Measurements from ENCODE around the gene RBFOX1. TPM values are rescaled to one million over a fixed set of nuclear protein-coding genes. Genes with fewer than 3 reads are reported as not detected.

Gene RBFOX1
- total RNA-seq, 1 donor from 2014 or later = 4.0 TPM

DNA sequence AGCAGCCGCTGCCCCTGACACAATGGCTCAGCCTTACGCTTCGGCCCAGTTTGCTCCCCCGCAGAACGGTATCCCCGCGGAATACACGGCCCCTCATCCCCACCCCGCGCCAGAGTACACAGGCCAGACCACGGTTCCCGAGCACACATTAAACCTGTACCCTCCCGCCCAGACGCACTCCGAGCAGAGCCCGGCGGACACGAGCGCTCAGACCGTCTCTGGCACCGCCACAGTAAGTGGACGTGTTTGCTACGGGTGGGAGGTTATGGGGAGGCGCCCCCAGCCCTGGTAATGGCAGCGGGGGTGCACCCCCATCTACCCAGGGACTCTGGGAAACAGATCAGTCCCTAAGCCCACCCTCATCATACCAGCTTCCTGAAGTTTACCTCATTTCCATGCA lies 185.5 kb downstream of the RBFOX1 start:
- DNase-seq (ENCODE audit: low spot score) = no peak

DNA sequence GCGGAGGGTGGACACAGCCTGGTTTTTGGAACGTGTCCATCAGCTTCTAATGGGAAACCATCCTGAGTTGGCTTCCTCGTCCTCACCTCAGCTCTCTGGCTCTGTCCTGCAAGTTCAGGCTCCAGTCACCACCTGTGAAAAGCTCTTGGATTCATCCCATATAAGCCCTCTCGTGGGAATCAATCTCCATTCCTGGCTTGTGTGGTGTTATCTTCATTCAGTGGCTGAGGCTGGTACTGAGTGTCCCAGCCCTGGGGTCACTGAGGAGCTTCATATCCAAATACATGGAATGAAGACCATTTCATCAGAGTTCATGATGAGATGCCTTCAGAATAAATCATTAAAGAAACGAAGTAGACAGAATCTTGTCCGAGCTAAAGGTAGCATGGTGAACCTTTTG lies 189.2 kb downstream of the RBFOX1 start:
- DNase-seq (ENCODE audit: low spot score) = no peak

DNA sequence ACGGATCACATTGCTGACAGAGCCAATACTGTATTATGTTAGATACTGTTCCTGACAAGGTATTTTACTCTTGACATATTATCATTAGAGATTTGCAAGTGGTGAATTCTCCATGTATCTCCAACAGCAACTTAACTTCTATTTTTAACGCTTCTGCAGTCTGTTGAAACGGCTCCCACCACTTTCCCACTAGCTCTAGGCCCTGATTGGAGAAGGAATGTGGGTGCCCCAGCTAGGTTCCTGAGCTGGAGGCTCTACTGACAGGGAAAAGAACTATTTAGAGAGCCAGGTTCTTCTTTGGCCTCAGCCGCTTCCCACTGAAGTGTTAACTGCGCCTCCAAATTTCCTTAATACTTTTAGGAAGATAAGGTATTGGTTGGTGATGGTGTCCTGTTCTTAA lies 191.8 kb downstream of the RBFOX1 start:
- no peak for DNase-seq (ENCODE audit: low spot score)

DNA sequence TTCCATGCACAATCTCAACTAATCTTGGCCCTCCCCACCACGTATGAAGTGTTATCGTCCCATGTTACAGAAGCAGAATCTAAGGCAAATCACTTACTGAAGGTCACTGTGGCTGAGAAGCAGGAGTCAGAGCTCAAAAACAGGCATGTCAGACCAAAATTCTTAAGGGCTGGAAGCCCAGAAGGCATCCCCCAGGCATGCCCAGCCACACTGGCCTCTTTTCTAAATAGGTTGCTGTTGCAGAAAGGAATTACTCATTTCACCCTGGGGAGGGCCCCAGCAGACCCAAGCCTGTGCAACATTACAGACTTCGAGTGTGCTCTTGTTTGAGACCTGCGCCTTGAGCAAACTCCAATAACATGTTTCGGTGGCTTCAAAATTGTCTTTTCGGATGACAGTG lies 194.1 kb downstream of the RBFOX1 start:
- no peak for DNase-seq (ENCODE audit: low spot score)

DNA sequence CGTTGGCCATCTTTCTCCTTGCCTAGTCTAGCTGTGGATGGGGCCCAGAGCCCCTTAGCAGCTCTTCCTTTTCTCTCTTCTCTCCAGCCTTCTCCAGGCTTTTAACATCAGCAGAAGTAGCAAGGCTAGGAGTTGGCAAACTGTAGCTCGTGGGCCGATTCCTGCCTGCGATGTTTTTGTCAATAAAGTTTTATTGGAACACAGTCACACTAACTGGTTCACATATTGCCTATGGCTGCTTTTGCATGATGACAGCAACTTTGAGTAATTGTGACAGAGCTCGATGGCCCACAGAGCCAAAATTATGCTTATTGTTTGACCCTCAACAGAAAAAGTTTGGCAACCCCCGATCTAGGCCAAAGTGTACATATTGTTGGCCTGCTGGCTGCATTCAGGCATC lies 199.9 kb downstream of the RBFOX1 start:
- DNase-seq (ENCODE audit: low spot score) = no peak

DNA sequence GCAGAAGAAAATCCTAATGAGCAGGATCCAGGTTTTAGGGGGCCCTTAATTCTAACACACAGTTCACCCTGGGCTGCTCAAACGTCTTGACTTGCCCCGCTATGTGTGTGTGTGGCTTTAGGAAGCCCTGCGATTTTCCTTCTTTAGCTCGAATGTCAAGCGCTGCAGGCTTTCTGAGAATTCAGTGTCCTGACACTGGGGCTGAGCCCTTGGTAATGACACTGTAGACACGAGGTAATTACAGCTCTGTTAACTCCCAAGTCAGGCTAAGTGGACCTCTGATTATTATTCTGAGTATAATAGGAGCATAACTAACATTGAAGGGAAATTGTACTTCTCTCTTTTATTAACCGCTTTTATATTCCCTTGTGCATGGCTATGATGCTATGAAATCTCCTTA lies 202.1 kb downstream of the RBFOX1 start:
- DNase-seq (ENCODE audit: low spot score) = no peak

DNA sequence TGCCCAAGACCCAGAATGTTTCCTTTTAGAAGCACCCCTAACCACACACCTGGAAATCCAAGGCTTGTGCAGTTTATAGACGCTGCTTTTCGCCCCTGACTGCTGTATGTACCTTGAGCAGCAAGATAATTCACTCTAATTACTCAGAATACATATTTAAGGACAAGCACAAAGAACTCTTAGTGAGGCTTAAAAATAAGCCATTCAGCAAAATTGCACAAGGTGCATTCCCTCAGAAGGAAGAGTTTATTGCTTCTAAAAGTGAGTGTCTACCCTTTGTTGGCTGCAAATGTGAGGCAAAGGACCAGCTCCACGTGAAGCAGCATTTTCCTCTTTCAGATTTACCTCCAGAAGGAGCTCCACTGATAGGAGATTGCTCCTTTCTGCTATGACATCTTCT lies 208.4 kb downstream of the RBFOX1 start:
- DNase-seq (ENCODE audit: low spot score) = no peak

DNA sequence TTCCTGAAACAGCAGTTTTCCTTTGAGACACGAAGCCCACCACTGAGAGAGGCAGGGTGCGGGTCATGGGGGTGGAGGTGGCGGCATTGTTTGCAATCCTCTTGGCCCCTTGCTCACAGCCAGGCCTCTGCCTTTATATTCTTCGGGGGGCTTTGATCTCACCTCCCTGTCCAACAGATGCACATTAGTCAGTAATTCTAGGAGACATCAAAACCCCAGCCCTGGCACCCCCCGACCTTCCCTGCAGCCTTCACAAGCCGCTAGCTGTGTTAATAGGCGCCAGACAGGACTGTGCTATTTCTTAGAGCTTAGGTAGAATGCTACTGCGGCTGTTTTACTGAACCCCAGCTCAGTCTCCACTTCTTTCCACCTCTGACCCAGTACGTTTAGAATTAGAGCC lies 212.6 kb downstream of the RBFOX1 start:
- no peak for DNase-seq (ENCODE audit: low spot score)

DNA sequence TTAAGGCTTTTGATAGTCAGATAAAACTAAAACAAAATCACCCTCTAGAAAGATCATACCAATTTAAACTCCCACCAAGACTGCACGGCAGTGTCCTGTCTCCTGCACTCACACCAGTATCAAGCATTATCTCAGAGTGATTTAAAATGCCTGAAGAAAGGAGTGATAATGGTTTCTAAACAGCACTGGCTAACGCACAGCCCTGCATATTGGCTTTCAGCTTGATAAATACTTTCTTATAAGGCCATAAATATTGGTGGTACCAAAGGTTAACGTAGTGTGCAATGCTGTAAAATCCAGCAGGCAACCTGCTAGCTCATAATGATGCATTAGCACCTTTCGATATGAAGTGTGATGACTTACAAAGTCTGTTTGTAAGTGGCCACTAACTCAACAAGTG lies 214.3 kb downstream of the RBFOX1 start:
- no peak for DNase-seq (ENCODE audit: low spot score)

DNA sequence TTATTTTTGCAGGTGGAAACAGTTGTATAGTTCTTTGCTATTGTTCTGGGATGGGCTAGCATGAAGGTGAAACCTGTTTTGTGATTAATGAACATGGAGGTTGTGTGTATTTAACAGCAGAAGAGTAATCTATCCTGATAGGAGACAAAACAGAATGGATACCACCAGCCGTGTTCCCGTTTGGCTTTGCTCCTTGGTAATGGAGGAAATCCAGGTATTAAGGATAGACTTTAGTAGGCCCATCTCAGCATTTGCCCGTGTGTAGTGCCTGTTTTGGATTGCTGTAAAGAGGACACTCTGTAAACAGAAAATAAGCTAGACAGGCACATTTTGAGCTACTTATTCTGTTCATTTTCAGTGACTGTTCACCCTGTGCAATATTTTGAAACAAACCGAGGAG lies 215.1 kb downstream of the RBFOX1 start:
- no peak for DNase-seq (ENCODE audit: low spot score)

DNA sequence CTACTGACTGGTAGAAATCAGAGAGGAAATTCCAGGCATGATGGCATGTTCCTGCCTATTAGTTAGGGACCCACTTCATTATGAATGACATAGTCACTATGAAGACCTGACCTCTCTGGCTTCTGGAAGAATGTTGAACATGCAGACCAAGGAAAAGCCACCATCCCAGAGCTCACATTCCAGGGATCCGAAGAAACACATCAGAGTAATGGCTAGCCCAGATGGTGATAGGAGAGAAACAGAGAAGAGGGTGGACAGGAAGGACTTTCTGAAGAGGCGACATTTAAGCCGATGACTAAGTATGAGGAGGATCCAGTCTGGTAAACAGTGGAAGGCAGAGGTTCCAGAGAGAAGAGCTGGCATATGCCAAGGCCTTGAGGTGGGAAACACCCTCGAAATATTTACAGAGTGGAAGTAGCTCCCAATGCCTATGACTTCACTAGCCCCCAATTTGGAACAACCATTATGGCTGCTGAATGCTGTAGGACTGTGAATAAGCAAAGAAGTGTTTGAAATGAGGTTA lies 216.2 kb downstream of the RBFOX1 start:
- no peak for DNase-seq (ENCODE audit: low spot score)

DNA sequence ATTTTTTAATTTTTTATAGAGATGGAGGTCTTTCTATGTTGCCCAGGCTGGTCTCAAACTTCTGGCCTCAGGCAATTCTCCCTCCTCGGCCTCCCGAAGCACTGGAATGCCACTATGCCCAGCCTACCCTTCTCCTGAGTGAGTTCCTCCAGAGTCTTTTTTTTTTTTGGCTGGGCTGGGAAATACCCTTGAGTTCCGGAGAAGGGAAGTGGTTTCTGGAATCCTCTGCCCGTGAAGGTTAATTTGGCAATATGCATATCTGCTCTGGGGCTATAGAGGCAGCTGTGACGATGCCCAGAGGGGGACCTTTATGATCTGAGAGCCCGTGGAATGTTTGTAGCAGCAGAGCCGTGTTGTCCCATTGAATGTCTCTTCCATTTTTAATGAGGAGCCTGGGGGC lies 217.5 kb downstream of the RBFOX1 start:
- no peak for DNase-seq (ENCODE audit: low spot score)

DNA sequence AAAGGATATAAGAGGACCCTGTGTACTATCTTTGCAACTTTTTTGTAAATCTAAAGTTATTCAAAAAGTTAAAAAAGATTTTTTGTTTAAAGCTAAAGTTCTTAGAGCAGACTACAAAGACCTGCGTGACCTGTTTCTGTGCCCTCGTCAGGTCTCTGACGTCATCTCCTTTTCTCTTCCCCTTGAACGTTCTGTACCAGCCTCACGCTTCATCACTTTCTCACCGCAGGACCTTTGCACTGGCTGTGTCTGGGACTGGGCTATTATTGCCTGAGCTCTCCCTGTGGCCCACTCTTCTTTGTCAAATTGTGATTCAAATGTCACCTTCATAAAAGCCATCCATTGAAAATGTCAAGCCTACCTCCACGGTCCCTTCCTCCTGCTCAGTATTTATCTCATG lies 222.8 kb downstream of the RBFOX1 start:
- no peak for DNase-seq (ENCODE audit: low spot score)

DNA sequence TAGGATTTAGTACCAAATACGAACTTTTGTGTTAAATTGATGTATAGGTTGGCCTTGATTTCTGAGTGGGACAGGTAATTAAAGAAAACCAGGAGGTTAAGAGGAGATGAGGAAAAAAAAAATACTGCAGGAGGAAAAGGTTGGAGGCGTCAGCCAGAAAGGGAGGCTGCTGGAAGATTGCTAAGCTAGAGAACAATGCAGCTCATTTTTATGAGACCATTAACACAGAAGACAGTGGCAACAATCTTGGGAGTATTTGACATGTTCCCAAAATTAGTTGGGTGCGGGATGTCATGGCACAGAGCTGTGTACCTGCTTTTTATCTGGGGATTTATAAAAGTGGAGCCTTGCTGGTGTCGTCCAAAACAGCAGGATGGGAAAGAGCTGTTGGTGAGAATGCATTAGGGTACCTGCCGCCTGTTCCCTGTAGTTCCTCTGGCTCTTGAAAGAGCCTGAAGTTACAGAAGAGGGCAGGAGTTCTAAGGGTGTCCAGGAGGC lies 229.3 kb downstream of the RBFOX1 start:
- no peak for DNase-seq (ENCODE audit: low spot score)

DNA sequence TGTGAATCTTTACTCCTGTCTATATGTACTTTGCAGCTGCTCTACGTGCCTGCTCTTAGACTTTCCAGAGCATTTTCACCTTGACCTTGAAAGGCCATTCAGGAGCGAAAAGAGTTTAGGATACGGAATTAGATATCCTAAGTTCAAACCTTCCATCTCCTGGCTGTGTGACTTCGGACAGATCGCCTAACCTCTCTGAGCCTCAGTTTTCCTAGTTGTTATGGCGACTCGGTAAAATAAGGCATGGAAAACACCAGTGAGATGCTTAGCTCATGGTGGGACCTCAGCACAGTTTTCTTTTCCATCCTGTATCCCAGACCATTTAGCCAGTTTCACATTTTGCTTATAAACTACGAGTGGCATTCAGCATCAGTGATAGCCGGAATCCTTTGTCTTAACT lies 233.7 kb downstream of the RBFOX1 start:
- DNase-seq (ENCODE audit: low spot score) = no peak

DNA sequence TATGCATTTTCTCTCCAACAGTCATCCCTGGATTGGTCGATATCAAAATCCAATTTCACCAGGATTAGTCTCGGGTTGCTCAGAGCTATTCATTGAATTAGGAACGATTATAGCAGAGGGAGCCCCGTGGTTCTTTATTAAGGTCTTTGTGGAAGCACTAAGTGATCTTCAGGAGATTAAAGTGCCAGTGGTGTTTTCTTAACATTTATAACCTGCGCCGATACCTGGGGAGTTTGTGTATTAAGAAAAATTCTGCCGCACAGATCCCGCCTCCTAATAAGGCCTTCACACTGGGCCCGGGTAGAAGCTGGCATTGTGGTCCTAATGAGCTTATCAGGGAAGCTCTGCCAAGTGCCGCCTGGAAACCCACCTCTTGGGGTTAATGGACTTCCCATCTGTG lies 238.7 kb downstream of the RBFOX1 start:
- DNase-seq (ENCODE audit: low spot score) = no peak

DNA sequence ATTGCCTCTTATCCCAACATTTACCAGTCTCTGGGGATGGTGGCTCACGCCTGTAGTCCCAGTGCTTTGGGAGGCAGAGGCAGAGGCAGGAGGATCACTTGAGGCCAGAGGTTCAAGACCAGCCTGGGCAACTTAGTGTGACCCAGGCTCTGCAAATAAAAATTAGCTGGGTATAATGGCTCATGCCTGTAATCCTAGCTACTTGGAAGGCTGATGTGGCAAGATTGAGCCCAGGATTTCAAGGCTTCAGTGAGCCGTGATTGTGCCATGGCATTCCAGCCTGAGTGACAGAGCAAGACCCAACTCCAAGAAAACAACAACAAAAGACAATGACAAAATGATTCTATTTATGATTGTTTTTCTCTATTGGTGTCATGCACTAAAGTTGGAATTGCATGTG lies 244.9 kb downstream of the RBFOX1 start:
- no peak for DNase-seq (ENCODE audit: low spot score)

DNA sequence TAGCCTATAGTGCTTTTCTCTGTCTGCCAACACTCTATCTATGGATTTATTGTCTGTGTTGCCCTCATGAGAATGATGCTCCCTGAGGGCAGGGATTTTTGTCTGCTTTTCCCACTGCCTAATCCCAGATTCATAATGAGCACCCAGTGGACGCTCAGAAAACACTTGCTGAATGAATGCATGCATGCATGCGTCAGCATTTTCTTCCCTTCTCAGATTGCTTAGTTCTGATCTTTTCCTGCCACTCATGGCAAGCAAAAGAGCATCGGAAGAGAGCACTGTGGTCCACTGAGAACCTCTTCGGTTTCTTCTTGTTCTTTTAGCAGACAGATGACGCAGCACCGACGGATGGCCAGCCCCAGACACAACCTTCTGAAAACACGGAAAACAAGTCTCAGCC lies 246.8 kb downstream of the RBFOX1 start:
- no peak for DNase-seq (ENCODE audit: low spot score)

DNA sequence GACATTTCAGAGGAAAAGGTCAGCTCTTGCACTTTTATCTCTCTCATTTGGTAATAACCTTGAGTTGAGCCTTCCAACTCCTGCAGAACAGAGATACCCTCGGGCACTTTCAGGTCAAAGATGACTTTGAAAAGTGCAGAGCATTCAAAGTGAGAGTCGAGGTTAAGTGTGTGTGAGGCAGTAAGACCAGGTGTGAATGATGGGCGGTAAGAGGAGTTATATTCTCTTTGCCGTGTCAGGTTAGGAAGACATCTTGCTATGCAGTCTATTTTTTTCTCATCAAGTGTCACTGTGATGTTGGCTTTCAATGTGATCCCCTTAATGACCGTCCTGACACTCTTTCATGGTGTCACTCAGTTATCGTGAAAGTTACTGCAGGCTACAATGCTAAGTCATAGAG lies 248.5 kb downstream of the RBFOX1 start:
- no peak for DNase-seq (ENCODE audit: low spot score)

DNA sequence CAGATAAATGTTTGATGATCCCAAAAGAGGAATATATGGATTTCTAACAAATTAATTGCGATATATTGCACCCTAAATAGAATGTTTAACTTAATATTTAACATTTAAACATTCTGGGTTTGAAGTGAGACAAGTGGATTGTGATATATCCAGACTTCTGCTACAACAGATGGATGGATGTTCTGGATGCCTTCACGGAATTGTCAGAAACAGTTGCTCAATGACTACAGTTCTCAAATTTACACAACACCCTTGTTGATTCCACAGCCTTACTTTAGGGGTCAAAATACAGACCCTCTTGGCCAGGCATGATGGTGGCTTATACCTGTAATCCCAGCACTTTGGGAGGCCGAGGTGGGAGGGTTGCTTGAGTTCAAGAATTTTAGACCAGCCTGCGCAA lies 250.8 kb downstream of the RBFOX1 start:
- no peak for DNase-seq (ENCODE audit: low spot score)

DNA sequence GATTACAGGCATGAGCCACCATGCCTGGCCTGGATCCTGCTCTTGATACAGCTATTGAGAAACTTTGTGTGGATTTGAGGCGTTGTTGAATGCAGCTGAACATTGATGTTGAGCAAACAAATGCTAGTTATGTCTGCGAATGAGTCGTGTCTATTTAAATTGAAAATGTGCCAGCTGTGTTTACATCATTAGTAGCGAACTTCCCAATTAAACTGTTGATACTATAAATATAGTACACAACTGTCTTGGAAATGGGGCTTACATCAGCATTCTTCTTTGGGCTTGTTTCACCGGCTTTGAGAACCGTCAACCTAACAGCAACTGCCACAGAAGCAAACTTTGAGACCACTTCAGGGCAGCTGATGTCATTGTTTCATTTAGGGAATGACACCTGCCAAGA lies 251.9 kb downstream of the RBFOX1 start:
- no peak for DNase-seq (ENCODE audit: low spot score)

DNA sequence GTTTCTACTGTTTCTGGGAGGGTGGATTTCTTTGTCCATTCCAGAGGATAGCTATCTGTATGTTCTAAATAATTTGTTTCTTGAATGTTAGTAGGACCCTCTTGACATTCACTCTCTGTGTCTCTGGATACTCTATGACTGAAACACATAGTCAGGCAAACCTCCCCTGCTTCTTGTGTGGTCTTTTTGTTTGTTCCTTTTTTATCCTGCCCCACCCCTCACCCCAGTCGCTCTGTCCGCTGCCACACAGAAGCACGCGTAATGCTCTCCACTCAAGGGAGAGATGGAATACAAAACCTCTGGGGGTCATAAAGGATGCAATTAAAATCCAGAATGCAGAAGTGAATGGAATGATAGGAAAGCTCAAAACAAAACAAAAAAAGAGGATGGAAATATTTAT lies 253.1 kb downstream of the RBFOX1 start:
- no peak for DNase-seq (ENCODE audit: low spot score)

DNA sequence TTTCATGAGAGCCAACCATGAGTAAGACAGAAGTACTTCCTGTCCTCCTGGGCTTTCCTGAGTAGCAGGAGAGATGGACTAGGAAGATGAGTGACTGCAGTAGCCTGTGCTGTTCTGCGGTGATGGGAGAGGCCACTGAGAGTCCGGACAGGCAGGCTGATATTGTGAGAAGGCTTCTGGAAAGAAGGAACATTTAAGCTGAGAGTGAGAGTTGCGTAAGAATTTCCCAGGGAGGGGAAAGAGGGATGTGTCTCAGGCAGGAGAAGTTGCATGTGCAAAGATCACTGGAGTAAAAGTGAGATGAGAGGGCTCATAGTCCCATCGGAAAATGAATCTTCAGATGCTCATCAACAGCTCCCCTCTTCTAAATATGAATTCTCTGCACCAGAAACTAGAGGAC lies 258.3 kb downstream of the RBFOX1 start:
- no peak for DNase-seq (ENCODE audit: low spot score)

DNA sequence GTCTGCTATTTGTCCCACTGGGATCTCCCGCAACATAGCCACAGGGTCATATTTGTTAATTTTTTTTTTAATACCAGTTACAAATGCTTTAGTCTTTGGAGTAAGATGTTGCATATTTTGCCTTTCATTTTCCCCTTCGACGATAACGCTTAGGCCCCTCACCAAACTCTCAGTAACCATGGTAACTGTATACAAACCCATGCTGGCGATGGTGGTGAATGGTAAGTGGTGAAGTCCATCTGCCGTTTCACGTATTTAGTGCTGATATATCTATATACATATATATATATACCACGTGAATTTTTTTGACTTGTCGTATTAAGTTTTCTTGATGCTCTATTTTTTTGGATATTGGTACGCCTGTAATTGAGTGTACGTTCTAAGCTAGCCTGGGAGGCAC lies 263.7 kb downstream of the RBFOX1 start:
- no peak for DNase-seq (ENCODE audit: low spot score)

DNA sequence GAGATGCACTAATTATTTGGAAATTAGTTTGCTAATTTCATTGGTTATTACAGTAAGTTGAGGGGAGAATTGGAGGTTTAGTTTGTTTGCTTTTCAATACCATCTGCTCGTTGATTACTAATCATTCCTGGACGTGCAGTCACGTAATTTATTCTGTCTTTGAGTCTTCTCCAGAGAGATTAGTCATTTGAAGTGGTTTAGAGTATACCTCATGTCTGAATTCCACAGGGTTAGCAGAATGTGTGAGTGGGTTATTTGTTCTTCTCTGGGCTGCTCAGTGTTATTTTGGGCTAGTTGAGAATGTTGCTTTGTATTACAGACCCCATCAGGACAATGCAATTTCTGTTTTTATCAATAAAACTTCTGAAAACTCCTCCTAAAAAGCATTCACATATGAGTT lies 265.0 kb downstream of the RBFOX1 start:
- DNase-seq (ENCODE audit: low spot score) = no peak
